ENCODE data around the gene SPATA3. TPM values are rescaled to one million over a fixed set of nuclear protein-coding genes. Genes with fewer than 3 reads are reported as not detected.

The SPATA3 gene
- total RNA-seq: not detected

DNA sequence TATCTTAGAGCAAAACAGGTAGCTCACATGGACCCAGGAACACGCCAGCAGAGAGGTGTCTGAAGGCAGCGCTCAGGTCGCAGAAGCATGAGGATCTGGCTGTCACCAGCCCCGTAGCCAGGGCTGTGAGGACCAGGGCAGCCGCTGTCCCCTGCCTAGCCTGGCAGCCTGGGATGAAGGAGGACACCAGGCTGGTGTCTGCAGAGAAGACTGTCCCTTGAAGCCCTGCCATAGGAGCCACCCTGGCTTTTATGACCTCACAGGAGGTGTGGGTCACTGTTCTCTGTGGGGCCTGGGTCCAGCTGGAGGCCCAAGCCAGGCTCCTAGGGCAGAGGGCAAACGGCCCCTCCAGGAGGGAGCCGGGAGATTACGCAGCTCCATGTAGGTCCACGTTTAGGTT, at the start of gene SPATA3:
TSS of gene SPATA3 (plus strand) at position 301 of the 400 bp plus-strand sequence. CDS start 113 bp downstream, outside the sequence.
- no peak within 1 kb of the TSS for H3K27ac ChIP-seq (ENCODE audit: low read depth, low read length)
- H3K36me3 ChIP-seq (ENCODE audit: control insufficient read depth in 3 of 3, insufficient read depth in 3 of 3, low read length in 3 of 3): no peaks in the 10 kb centered on the region
- H3K9me3 ChIP-seq (ENCODE audit: control insufficient read depth in 3 of 3, low read length in 3 of 3): no peaks in the 10 kb centered on the region
- H3K9ac ChIP-seq (ENCODE audit: low read depth in 1 of 3, low read length in 3 of 3): no peak within 1 kb of the TSS
- no peaks in the 10 kb centered on the region for H3K4me1 ChIP-seq (ENCODE audit: control insufficient read depth in 3 of 3, insufficient read depth in 3 of 3, low read length in 3 of 3)
- H3K27me3 ChIP-seq (ENCODE audit: control insufficient read depth in 3 of 3, insufficient read depth in 3 of 3, low read length in 3 of 3): peaks cover 31 to 50% (median 32%) of the 10 kb centered on the region in 3 donors
- no peak within 1 kb of the TSS for H3K4me3 ChIP-seq (ENCODE audit: low read length in 3 of 3)

DNA sequence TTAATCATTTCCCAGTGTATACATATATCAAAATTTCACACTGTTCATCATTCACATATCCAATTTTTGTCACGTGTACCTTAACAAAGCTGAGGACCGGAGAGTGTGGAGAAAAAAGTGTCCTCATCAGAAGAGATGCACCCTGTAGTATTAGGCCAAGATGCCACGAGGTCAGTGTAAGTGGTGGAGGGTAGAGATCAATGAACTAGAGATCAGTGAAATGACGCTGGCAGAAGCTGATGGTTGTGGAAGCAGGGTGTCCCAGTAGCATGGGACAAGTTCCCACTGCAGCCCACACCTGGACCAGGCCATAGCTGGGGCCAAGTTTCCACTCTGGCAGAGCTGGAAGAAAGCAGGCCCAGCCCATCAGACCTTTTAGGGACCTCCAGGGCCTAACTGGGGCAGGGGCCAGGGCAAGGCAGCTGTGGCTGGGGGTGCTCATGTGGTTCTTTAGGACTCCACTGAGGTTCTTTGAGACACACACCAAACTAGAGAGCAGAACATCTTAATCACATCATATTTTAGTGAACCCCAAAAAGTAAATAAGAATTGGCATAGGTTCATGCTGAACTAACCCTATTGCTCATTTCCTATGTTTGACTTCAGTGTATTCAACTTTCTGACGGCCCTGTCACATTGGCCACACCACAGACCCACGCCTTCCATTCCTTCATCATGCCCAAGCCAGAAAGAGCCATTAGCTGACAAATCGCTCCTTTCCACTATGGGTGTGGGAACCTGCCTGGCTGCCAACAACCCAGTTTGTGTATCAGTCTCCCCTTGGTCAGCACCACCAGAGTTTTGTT, 49.3 kb upstream of the SPATA3 start:
- H3K4me3 ChIP-seq (ENCODE audit: low read length in 3 of 3): no peak overlapping the region
- H3K9ac ChIP-seq (ENCODE audit: low read depth in 1 of 3, low read length in 3 of 3): no peak overlapping the region
- no peaks in the 10 kb centered on the region for H3K9me3 ChIP-seq (ENCODE audit: control insufficient read depth in 3 of 3, low read length in 3 of 3)
- no peaks in the 10 kb centered on the region for H3K36me3 ChIP-seq (ENCODE audit: control insufficient read depth in 3 of 3, insufficient read depth in 3 of 3, low read length in 3 of 3)
- H3K4me1 ChIP-seq (ENCODE audit: control insufficient read depth in 3 of 3, insufficient read depth in 3 of 3, low read length in 3 of 3): no peaks in the 10 kb centered on the region
- no peak overlapping the region for H3K27ac ChIP-seq (ENCODE audit: low read depth, low read length)
- H3K27me3 ChIP-seq (ENCODE audit: control insufficient read depth in 3 of 3, insufficient read depth in 3 of 3, low read length in 3 of 3): peaks cover 0 to 4% (median 0%) of the 10 kb centered on the region in 3 donors

DNA sequence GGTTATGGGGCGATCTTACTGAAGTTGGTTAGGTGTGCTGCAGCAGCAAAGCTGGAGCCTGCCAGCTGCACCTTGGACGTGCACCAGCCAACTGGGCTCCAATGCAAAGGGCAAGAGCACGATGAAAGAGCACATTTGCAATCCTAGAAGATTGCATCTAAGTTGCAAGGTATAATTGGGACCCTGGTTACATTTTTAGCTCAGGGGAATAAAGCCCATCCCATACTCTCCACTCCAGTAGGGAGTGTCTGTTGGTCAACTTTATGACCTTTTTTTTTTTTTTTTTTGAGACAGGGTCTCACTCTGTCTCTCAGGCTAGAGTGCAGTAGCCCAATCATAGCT, 48.7 kb upstream of the SPATA3 start:
- Histone ChIP-seq H3K9ac (ENCODE audit: low read depth in 1 of 3, low read length in 3 of 3) (no peak overlapping the region), H3K4me3 (ENCODE audit: low read length in 3 of 3) (no peak overlapping the region), H3K36me3 (ENCODE audit: control insufficient read depth in 3 of 3, insufficient read depth in 3 of 3, low read length in 3 of 3) (no peaks in the 10 kb centered on the region), H3K27me3 (ENCODE audit: control insufficient read depth in 3 of 3, insufficient read depth in 3 of 3, low read length in 3 of 3) (peaks cover 0 to 4% (median 0%) of the 10 kb centered on the region in 3 donors), H3K4me1 (ENCODE audit: control insufficient read depth in 3 of 3, insufficient read depth in 3 of 3, low read length in 3 of 3) (no peaks in the 10 kb centered on the region), H3K27ac (ENCODE audit: low read depth, low read length) (no peak overlapping the region), H3K9me3 (ENCODE audit: control insufficient read depth in 3 of 3, low read length in 3 of 3) (no peaks in the 10 kb centered on the region)

DNA sequence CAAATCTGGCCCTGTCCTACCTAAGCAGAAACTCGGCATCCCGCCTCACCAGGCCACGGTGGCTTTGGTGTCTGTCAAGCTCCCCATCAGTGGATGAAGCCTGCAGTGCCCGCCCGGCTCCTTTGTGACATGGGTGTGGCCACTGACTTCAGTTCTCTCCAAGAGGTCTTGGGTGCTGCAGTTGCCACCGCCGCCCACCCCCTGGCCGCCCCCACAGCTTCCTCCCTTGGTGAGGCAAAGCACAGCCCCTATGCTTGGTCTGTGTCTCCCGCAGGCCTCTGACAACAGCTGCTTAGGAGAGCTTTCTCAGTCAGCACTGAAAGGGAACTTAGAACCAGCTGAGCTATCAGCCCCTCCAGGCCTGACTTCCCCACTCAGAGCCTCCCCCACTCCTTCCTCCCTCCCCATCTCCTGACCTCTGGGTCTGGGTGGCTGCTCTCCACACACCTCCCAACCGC, 48.0 kb upstream of the SPATA3 start:
- Histone ChIP-seq H3K9ac (ENCODE audit: low read depth in 1 of 3, low read length in 3 of 3) (no peak overlapping the region), H3K4me3 (ENCODE audit: low read length in 3 of 3) (no peak overlapping the region), H3K36me3 (ENCODE audit: control insufficient read depth in 3 of 3, insufficient read depth in 3 of 3, low read length in 3 of 3) (no peaks in the 10 kb centered on the region), H3K4me1 (ENCODE audit: control insufficient read depth in 3 of 3, insufficient read depth in 3 of 3, low read length in 3 of 3) (no peaks in the 10 kb centered on the region), H3K27me3 (ENCODE audit: control insufficient read depth in 3 of 3, insufficient read depth in 3 of 3, low read length in 3 of 3) (peaks cover 0 to 4% (median 0%) of the 10 kb centered on the region in 3 donors), H3K27ac (ENCODE audit: low read depth, low read length) (no peak overlapping the region), H3K9me3 (ENCODE audit: control insufficient read depth in 3 of 3, low read length in 3 of 3) (no peaks in the 10 kb centered on the region)

DNA sequence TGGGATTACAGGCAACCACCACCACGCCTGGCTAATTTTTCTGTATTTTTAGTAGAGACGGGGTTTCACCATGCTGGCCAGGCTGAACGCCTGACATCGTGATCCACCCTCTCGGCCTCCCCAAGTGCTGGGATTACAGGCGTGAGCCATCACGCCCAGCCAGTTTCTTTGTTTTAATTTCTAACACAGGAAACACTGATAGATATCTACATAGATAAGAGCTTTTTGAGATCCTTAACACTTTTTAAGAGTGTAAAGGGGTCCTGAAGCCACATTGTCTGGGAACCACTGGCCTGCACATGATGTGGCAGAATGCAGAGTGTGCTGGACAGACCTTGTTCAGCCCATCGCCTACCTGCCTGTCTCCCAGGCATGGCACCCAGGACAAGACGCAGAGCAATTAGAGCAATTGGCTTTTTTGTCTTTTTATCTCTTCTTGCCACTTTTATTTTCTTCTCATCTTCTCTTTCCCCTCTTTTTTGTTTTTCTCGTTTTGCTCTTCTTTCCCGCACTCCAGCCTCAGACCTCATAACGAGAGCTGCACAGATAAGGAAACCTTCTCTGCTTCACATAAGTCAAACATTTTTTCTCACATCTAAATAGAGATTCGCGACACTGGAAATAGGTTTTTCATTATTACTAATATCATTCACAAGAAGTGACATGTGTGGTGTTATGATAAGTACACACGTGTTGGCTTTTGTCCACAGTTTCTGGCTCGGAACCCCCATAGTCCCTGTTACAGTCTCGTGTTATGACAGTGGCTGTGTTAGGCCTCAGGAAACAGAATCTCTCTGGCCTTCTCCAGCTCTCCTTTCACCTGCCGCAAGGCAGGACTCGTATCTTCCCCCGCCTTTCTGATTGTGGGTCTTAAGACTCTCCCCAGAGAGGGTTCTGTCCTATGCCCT, 45.7 kb upstream of the SPATA3 start:
- H3K36me3 ChIP-seq (ENCODE audit: control insufficient read depth in 3 of 3, insufficient read depth in 3 of 3, low read length in 3 of 3): no peaks in the 10 kb centered on the region
- H3K9me3 ChIP-seq (ENCODE audit: control insufficient read depth in 3 of 3, low read length in 3 of 3): peaks cover 0 to 3% (median 0%) of the 10 kb centered on the region in 3 donors
- H3K27ac ChIP-seq (ENCODE audit: low read depth, low read length): no peak overlapping the region
- no peaks in the 10 kb centered on the region for H3K4me1 ChIP-seq (ENCODE audit: control insufficient read depth in 3 of 3, insufficient read depth in 3 of 3, low read length in 3 of 3)
- H3K27me3 ChIP-seq (ENCODE audit: control insufficient read depth in 3 of 3, insufficient read depth in 3 of 3, low read length in 3 of 3): peaks cover 2 to 11% (median 5%) of the 10 kb centered on the region in 3 donors
- H3K4me3 ChIP-seq (ENCODE audit: low read length in 3 of 3): no peak overlapping the region
- H3K9ac ChIP-seq (ENCODE audit: low read depth in 1 of 3, low read length in 3 of 3): no peak overlapping the region

DNA sequence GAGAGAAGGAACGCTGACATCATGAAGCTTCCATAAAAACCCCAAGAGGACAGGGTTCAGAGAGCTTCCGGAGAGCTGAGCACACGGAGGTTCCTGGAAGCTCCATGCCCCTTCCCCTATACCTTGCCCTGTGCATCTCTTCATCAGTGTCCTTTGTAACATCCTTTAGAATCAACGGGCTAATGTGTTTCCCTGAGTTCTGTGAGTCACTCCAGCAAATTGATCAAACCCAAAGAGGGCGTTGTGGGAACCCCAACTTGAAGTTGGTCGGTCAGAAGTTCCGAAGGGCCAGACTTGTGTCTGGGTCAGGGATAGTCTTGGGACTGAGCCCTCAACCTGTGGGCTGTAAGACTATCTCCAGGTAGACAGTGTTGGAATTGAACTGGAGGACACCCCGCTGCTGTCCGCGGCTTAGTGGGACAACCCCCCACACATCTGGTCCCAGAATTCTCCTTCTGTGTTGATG, 45.0 kb upstream of the SPATA3 start:
- Histone ChIP-seq H3K9me3 (ENCODE audit: control insufficient read depth in 3 of 3, low read length in 3 of 3) (peaks cover 0 to 3% (median 0%) of the 10 kb centered on the region in 3 donors), H3K27ac (ENCODE audit: low read depth, low read length) (no peak overlapping the region), H3K4me3 (ENCODE audit: low read length in 3 of 3) (no peak overlapping the region), H3K36me3 (ENCODE audit: control insufficient read depth in 3 of 3, insufficient read depth in 3 of 3, low read length in 3 of 3) (no peaks in the 10 kb centered on the region), H3K4me1 (ENCODE audit: control insufficient read depth in 3 of 3, insufficient read depth in 3 of 3, low read length in 3 of 3) (no peaks in the 10 kb centered on the region), H3K9ac (ENCODE audit: low read depth in 1 of 3, low read length in 3 of 3) (no peak overlapping the region), H3K27me3 (ENCODE audit: control insufficient read depth in 3 of 3, insufficient read depth in 3 of 3, low read length in 3 of 3) (peaks cover 2 to 11% (median 8%) of the 10 kb centered on the region in 3 donors)

DNA sequence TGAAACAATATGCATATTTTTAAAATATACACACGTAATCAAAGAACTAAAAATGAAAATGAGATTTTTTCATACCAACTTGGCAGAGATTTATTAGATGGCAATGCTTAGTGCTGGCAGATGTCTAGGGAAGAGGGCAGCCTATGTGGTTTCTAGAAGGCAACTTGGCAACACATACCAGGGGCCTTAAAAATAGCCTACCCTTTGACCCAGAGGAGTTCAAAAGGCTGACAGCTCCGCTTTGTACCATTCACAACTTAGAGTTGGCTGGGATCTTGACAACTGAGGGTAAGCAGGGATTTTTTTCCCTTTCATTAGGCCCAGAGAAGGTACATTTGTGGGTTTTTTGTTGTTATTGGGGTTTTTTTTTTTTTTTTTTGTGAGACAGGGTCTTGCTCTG, 44.5 kb upstream of the SPATA3 start:
- Histone ChIP-seq H3K9me3 (ENCODE audit: control insufficient read depth in 3 of 3, low read length in 3 of 3) (peaks cover 0 to 3% (median 0%) of the 10 kb centered on the region in 3 donors), H3K27me3 (ENCODE audit: control insufficient read depth in 3 of 3, insufficient read depth in 3 of 3, low read length in 3 of 3) (peaks cover 2 to 11% (median 10%) of the 10 kb centered on the region in 3 donors), H3K9ac (ENCODE audit: low read depth in 1 of 3, low read length in 3 of 3) (no peak overlapping the region), H3K27ac (ENCODE audit: low read depth, low read length) (no peak overlapping the region), H3K4me1 (ENCODE audit: control insufficient read depth in 3 of 3, insufficient read depth in 3 of 3, low read length in 3 of 3) (no peaks in the 10 kb centered on the region), H3K36me3 (ENCODE audit: control insufficient read depth in 3 of 3, insufficient read depth in 3 of 3, low read length in 3 of 3) (no peaks in the 10 kb centered on the region), H3K4me3 (ENCODE audit: low read length in 3 of 3) (no peak overlapping the region)

DNA sequence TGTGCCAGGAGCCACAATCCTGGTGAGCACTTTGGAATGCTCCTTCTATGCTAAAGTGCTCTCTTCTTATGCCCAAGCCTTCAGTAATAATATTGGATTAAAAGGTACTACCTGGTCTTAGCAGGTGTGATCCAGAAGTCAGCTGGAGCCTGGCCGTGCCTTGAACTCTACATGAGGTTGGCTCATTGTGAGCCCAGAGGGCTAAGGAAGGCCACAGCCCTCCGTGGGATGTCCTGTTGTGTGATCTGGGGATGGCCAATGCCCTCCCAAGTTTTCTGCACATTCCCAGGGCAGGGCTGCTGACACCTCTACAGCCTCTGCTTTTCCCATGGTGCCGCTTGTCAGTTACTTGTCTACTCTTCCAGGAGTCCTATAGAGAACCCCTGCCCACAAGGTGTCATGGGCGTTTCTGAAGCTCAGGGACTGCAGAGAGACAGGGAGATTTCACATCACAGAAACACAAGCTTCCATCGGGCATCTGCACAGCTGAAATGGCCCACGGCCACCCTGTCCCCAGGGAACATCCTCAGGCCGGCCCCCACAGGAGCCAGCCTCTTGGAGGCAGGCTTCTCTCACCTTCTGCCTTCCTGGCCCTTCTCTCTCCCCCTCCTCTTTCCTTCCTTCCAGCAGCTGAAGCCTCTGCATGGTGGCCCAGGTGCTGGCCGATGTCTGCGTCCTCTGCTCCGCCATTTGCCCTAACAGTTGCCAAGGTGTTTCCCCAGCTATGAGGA, 43.5 kb upstream of the SPATA3 start:
- Histone ChIP-seq H3K27ac (ENCODE audit: low read depth, low read length) (no peak overlapping the region), H3K9ac (ENCODE audit: low read depth in 1 of 3, low read length in 3 of 3) (no peak overlapping the region), H3K36me3 (ENCODE audit: control insufficient read depth in 3 of 3, insufficient read depth in 3 of 3, low read length in 3 of 3) (no peaks in the 10 kb centered on the region), H3K4me3 (ENCODE audit: low read length in 3 of 3) (no peak overlapping the region), H3K4me1 (ENCODE audit: control insufficient read depth in 3 of 3, insufficient read depth in 3 of 3, low read length in 3 of 3) (peaks cover 2 to 4% (median 3%) of the 10 kb centered on the region in 3 donors), H3K27me3 (ENCODE audit: control insufficient read depth in 3 of 3, insufficient read depth in 3 of 3, low read length in 3 of 3) (peaks cover 7 to 20% (median 19%) of the 10 kb centered on the region in 3 donors), H3K9me3 (ENCODE audit: control insufficient read depth in 3 of 3, low read length in 3 of 3) (peaks cover 0 to 3% (median 0%) of the 10 kb centered on the region in 3 donors)

DNA sequence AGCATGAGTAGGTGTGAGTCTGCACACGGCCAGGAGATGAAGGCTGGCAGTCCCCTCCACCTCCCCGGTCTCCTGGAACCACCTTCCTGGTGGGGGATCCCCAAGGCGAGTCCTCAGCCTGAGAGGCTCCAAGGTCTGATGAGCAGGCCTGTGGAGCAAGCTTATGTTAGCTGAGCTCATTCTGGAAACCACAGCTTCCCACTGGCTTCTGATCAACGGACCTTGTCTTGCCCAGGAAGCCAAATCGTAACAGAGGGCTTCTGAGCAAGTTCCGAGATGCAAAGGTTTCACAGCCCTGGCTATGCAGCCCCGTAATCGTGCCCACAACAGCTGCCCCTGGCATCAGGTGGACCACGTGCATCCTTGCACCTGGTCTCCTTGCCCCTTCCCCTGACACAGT, 42.1 kb upstream of the SPATA3 start:
- H3K4me3 ChIP-seq (ENCODE audit: low read length in 3 of 3): no peak overlapping the region

More for the DNA sequence above, 42.1 kb upstream of the SPATA3 start:
- peaks cover 13 to 31% (median 26%) of the 10 kb centered on the region in 3 donors for H3K27me3 ChIP-seq (ENCODE audit: control insufficient read depth in 3 of 3, insufficient read depth in 3 of 3, low read length in 3 of 3)
- no peak overlapping the region for H3K27ac ChIP-seq (ENCODE audit: low read depth, low read length)
- H3K4me1 ChIP-seq (ENCODE audit: control insufficient read depth in 3 of 3, insufficient read depth in 3 of 3, low read length in 3 of 3): peaks cover 2 to 5% (median 3%) of the 10 kb centered on the region in 3 donors
- peaks cover 0 to 3% (median 0%) of the 10 kb centered on the region in 3 donors for H3K9me3 ChIP-seq (ENCODE audit: control insufficient read depth in 3 of 3, low read length in 3 of 3)
- no peak overlapping the region for H3K9ac ChIP-seq (ENCODE audit: low read depth in 1 of 3, low read length in 3 of 3)
- no peaks in the 10 kb centered on the region for H3K36me3 ChIP-seq (ENCODE audit: control insufficient read depth in 3 of 3, insufficient read depth in 3 of 3, low read length in 3 of 3)
